Activated B cell treated with CpG ODN at 0.5 μM for 24 hours (primary cell): ENCODE measurements around the gene PA2G4. TPM values are rescaled to one million over a fixed set of nuclear protein-coding genes. Genes with fewer than 3 reads are reported as not detected.
A peak's percentile ranks its signal among the peaks of the same experiment; 100 is the strongest.
"Not testable (repeated sequence)": the region's sequence is repeated elsewhere in the genome, so short reads cannot be mapped to it uniquely, and the experiment has no call there.

Experiments
- ATAC-seq: fragments of 200-7000 bp; cut with Tn5 transposase; one replicate; pipeline ENCODE4 v1.10.0; 2021; ENCODE audit warnings: low read depth, mild to moderate bottlenecking, moderate library complexity
- CTCF ChIA-PET: fragments of 350-600 bp; sonication (Branson Sonifier 250); formaldehyde crosslinking; loops from one replicate; lab custom pipeline; 2021; ENCODE audit warnings: antibody characterized with exemption; lab: Charles Lee
- POLR2A ChIA-PET: fragments of 350-600 bp; sonication (Branson Sonifier 250); formaldehyde crosslinking; loops from one replicate; lab custom pipeline; 2021; ENCODE audit warnings: antibody characterized with exemption; lab: Charles Lee
- DNase-seq: peaks from one replicate; pipeline ENCODE4 v3.0.0; 2022
- H3K27ac Mint-ChIP-seq: one replicate; pipeline ENCODE4 v1.8.0; 2020; ENCODE audit warnings: mixed read lengths
- H3K27me3 Mint-ChIP-seq: one replicate; pipeline ENCODE4 v1.8.0; 2021; ENCODE audit warnings: mixed read lengths
- H3K36me3 Mint-ChIP-seq: one replicate; pipeline ENCODE4 v1.8.0; 2021; ENCODE audit warnings: low read depth, mixed read lengths
- H3K4me1 Mint-ChIP-seq: one replicate; pipeline ENCODE4 v1.8.0; 2021; ENCODE audit warnings: mixed read lengths
- H3K4me3 Mint-ChIP-seq: one replicate; pipeline ENCODE4 v1.8.0; 2020; ENCODE audit warnings: mild to moderate bottlenecking, mixed read lengths
- H3K9me3 Mint-ChIP-seq: one replicate; pipeline ENCODE4 v1.8.0; 2020; ENCODE audit warnings: mixed read lengths
- CTCF ChIP-seq: fragments of 200-600 bp; IDR thresholded peaks from one replicate; pipeline ENCODE4 v1.8.0; 2022; ENCODE audit warnings: antibody characterized with exemption, mild to moderate bottlenecking
- intact Hi-C: fragments of 100-400 bp; cut with micrococcal nuclease; formaldehyde crosslinking; loops from one replicate; pipeline ENCODE4 v1.15.1; 2024
- total RNA-seq: library from RNA; stranded (reverse); gene quantifications from 2 replicates; pipeline ENCODE4 v1.2.3, GENCODE V29; 2022

PA2G4 gene
- total RNA-seq, 1 donor from 2014 or later, result 137 TPM

- DNase-seq, result no peak
- Mint-ChIP-seq H3K9me3 (no peaks in the 10 kb centered on the region), H3K27ac (no peak overlapping the region), H3K27me3 (peaks cover 3% of the 10 kb centered on the region), H3K4me3 (no peak overlapping the region), H3K4me1 (peaks cover 4% of the 10 kb centered on the region), H3K36me3 (no peaks in the 10 kb centered on the region)
- POLR2A ChIA-PET, result no interaction called here
- intact Hi-C loops, result no loop called here
- no peak for ATAC-seq
- TF ChIP-seq CTCF, result no peak
- CTCF ChIA-PET, result no interaction called here
Observed at GRCh38 chr12:56074396-56074795, 30.0 kb upstream of the PA2G4 start.

GRCh38 chr12:56077966-56078365, 26.4 kb upstream of the PA2G4 start:
- H3K36me3 Mint-ChIP-seq, H3K4me3 Mint-ChIP-seq, DNase-seq, H3K27ac Mint-ChIP-seq, ATAC-seq, H3K9me3 Mint-ChIP-seq: not testable (repeated sequence)
- intact Hi-C loops, result loop anchor here (2.0 kb wide), 1 partner anchor 31 kb away; no protein-coding TSS in a partner anchor
- POLR2A ChIA-PET, result interaction anchor here (0.7 kb wide), 1 partner anchor 21 kb away, joined by 3 read pairs; no protein-coding TSS in a partner anchor
- CTCF ChIA-PET, result interaction anchor here (0.7 kb wide), 1 partner anchor 110 kb away, joined by 3 read pairs; no protein-coding TSS in a partner anchor
- peaks cover 10% of the 10 kb centered on the region for H3K4me1 Mint-ChIP-seq
- H3K27me3 Mint-ChIP-seq, result peaks cover 15% of the 10 kb centered on the region

GRCh38 chr12:56078427-56078826, 25.9 kb upstream of the PA2G4 start:
- Mint-ChIP-seq H3K4me3 (peak overlapping the region; percentile 88), H3K36me3 (no peaks in the 10 kb centered on the region), H3K9me3 (no peaks in the 10 kb centered on the region), H3K27ac (no peak overlapping the region), H3K4me1 (peaks cover 10% of the 10 kb centered on the region), H3K27me3 (peaks cover 15% of the 10 kb centered on the region)
- TF ChIP-seq CTCF, result no peak
- CTCF ChIA-PET, result interaction anchor here (0.7 kb wide), 1 partner anchor 109 kb away, joined by 3 read pairs; no protein-coding TSS in a partner anchor
- POLR2A ChIA-PET, result interaction anchor here (0.7 kb wide), 1 partner anchor 20 kb away, joined by 3 read pairs; no protein-coding TSS in a partner anchor
- intact Hi-C loops, result loop anchor here (2.0 kb wide), 1 partner anchor 32 kb away; no protein-coding TSS in a partner anchor
- ATAC-seq (no peak), DNase-seq (no peak)

GRCh38 chr12:56078931-56079722, 25.2 kb upstream of the PA2G4 start:
- Mint-ChIP-seq H3K36me3 (no peaks in the 10 kb centered on the region), H3K27me3 (peaks cover 22% of the 10 kb centered on the region), H3K27ac (no peak overlapping the region), H3K4me3 (peak overlapping the region; percentile 88), H3K9me3 (no peaks in the 10 kb centered on the region), H3K4me1 (peaks cover 10% of the 10 kb centered on the region)
- intact Hi-C loops, result loop anchor here (1.0 to 2.0 kb wide), 3 partner anchors 25 to 38 kb away; partner anchors contain the start of genes PA2G4 and RPS26
- ChIA-PET POLR2A (interaction anchor here (0.6 to 1.8 kb wide), 3 partner anchors 25 to 428 kb away, joined by 3 to 9 read pairs (median 3); partner anchors contain the start of genes PA2G4 and RNF41), CTCF (interaction anchor here (1.2 to 1.3 kb wide), 2 partner anchors 25 to 88 kb away, joined by 3 to 6 read pairs; partner anchors contain the start of gene PA2G4)
- ATAC-seq (peak; percentile 82), DNase-seq (peak; percentile 52)
- no peak for TF ChIP-seq CTCF

- intact Hi-C loops, result loop anchor here (1.0 to 2.0 kb wide), 3 partner anchors 24 to 39 kb away; partner anchors contain the start of genes PA2G4 and RPS26
- H3K4me3 Mint-ChIP-seq, result peak within 1 kb of the TSS; percentile 88
- H3K27ac Mint-ChIP-seq, result no peak within 1 kb of the TSS
- TF ChIP-seq CTCF, result no peak
- peaks cover 22% of the 10 kb centered on the region for H3K27me3 Mint-ChIP-seq
- peak; percentile 78 for ATAC-seq
- no peaks in the 10 kb centered on the region for H3K36me3 Mint-ChIP-seq
- peak; percentile 52 for DNase-seq
- H3K4me1 Mint-ChIP-seq, result peaks cover 10% of the 10 kb centered on the region
- CTCF ChIA-PET, result interaction anchor here (1.2 to 1.3 kb wide), 2 partner anchors 24 to 89 kb away, joined by 3 to 6 read pairs; partner anchors contain the start of gene PA2G4
- no peaks in the 10 kb centered on the region for H3K9me3 Mint-ChIP-seq
- POLR2A ChIA-PET, result interaction anchor here (0.7 to 1.8 kb wide), 2 partner anchors 24 to 142 kb away, joined by 3 to 9 read pairs; partner anchors contain the start of genes PA2G4 and RNF41
Observed at GRCh38 chr12:56079723-56080555, 24.4 kb upstream of the PA2G4 start, which contains the start of gene ERBB3. ERBB3 (plus strand) TSS chr12:56080165; CDS start chr12:56080301, 136 bp downstream.
